Measurements from ENCODE around the gene LRRC56. TPM values are rescaled to one million over a fixed set of nuclear protein-coding genes. Genes with fewer than 3 reads are reported as not detected.

Gene LRRC56
- polyA plus RNA-seq, 1 experiment: 0.86 TPM

DNA sequence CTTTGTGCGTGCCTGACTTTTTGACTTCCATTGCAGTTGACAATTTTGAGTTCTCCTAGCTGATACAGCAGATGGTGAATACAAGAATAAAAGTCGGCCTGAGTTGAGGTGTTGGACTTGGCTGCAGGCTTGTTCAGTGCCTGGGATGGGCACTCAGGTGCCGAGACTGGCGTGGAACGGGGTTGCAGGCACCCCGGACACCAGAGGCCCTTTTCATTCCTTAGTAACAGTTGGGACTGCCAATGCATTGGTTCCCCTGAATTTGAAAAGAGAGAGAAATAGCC lies 40.2 kb downstream of the LRRC56 start:
- H3K9me3 ChIP-seq (ENCODE audit: control insufficient read depth, insufficient read depth, low read length): no peaks in the 10 kb centered on the region; the same call in 1 of the 2 replicates
- ChIA-PET CTCF (no interaction called here), POLR2A (interaction anchor here (1.1 to 1.6 kb wide), 2 partner anchors 9 to 10 kb away, joined by 3 read pairs; no protein-coding TSS in a partner anchor)
- peaks cover 8% of the 10 kb centered on the region for H3K27me3 ChIP-seq (ENCODE audit: control insufficient read depth, insufficient read depth, low read length)
- peak overlapping the region; percentile 91 for H3K4me3 ChIP-seq (ENCODE audit: low read depth, low read length)
- DNase-seq (ENCODE audit: low read depth, low spot score): no peak
- no peak overlapping the region for H3K27ac ChIP-seq (ENCODE audit: low read depth, low read length)
- TF ChIP-seq, protein P1, sequence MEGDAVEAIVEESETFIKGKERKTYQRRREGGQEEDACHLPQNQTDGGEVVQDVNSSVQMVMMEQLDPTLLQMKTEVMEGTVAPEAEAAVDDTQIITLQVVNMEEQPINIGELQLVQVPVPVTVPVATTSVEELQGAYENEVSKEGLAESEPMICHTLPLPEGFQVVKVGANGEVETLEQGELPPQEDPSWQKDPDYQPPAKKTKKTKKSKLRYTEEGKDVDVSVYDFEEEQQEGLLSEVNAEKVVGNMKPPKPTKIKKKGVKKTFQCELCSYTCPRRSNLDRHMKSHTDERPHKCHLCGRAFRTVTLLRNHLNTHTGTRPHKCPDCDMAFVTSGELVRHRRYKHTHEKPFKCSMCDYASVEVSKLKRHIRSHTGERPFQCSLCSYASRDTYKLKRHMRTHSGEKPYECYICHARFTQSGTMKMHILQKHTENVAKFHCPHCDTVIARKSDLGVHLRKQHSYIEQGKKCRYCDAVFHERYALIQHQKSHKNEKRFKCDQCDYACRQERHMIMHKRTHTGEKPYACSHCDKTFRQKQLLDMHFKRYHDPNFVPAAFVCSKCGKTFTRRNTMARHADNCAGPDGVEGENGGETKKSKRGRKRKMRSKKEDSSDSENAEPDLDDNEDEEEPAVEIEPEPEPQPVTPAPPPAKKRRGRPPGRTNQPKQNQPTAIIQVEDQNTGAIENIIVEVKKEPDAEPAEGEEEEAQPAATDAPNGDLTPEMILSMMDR (IDR thresholded peaks at IDR 0.05; ENCODE audit: low read depth, low read length): no peak

DNA sequence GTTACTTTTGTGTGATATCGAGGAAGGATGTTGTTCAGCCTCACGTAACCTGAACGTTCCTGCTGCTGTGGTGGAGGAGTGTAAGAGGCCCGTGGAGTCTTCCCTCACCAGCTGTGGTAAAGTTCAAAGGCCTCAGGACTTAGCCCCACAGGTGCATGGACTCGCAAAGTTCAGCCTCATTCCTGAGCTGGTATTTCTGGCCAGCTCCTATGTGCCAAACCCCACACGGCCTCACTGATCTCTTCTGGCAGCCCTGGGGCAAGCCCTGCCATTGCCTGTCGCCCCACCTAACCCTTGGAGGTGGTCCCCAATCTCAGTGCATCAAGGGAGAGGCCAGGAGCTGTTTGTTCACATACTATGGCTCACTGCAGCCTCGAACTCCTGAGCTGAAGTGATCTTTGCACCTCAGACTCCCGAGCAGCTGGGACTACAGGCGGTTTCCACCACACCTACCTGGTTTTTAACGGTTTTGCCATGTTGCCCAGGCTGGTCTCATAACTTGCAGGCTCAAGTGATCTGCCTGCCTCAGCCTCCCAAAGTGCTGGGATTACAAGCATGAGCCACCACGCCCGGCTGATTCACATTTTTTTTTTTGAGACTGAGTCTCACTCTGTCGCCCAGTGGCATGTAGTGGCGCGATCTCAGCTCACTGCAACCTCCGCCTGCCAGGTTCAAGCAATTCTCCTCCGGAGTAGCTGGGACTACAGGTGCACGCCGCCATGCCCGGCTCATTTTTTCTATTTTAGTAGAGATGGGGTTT lies 41.1 kb downstream of the LRRC56 start:
- ChIA-PET CTCF (no interaction called here), POLR2A (interaction anchor here (1.6 kb wide), 1 partner anchor 10 kb away, joined by 3 read pairs; no protein-coding TSS in a partner anchor)
- Histone ChIP-seq H3K27me3 (ENCODE audit: control insufficient read depth, insufficient read depth, low read length) (peaks cover 8% of the 10 kb centered on the region), H3K27ac (ENCODE audit: low read depth, low read length) (no peak overlapping the region), H3K4me3 (ENCODE audit: low read depth, low read length) (peak overlapping the region; percentile 91), H3K9me3 (ENCODE audit: control insufficient read depth, insufficient read depth, low read length) (no peaks in the 10 kb centered on the region; the same call in 1 of the 2 replicates)
- DNase-seq (ENCODE audit: low read depth, low spot score): no peak
- TF ChIP-seq, protein P1 (IDR thresholded peaks at IDR 0.05; ENCODE audit: low read depth, low read length): no peak

DNA sequence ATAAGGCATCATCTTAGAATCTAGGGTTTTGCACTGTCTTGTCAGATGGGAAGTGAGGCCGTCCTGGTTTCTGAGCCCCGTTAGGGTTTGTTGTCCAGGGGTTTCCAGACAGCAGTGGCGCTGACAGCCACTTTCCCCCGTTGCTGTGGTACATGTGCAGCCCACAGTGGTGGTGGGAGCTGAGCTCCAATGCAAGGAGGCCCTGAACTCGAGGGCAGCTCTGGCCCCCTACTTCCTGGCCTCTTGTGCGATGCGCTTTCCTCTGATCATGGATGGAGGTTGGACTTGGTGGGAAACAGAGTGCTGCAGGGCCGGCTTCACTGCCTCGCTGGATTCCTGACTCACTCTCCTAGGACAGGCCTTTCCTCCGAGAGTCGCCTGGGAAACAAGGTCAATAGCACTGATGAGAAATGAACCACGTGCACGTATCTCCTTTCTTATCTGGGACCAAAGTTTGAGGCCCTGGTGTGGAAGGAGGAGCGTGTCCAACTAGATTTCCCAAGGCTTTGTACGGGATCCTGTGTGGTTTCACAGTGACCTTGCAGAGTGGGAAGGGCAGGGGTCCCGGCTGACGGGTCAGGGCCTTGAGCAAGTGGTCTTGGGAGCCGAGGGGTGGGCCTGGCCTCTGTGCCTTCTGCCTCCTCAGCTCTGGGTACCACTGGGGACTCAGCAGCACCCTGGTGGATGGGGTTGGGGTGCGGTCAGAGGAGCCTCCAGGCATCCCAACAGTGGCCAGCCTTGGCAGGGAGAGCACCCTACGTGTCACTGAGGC lies 42.7 kb downstream of the LRRC56 start:
- TF ChIP-seq, protein P1 (IDR thresholded peaks at IDR 0.05; ENCODE audit: low read depth, low read length): no peak
- DNase-seq (ENCODE audit: low read depth, low spot score): no peak
- CTCF ChIA-PET: no interaction called here
- no peak overlapping the region for H3K27ac ChIP-seq (ENCODE audit: low read depth, low read length)
- H3K4me3 ChIP-seq (ENCODE audit: low read depth, low read length): no peak overlapping the region
- peaks cover 3% of the 10 kb centered on the region for H3K27me3 ChIP-seq (ENCODE audit: control insufficient read depth, insufficient read depth, low read length)
- no peaks in the 10 kb centered on the region; the same call in 1 of the 2 replicates for H3K9me3 ChIP-seq (ENCODE audit: control insufficient read depth, insufficient read depth, low read length)
- POLR2A ChIA-PET: no interaction called here

DNA sequence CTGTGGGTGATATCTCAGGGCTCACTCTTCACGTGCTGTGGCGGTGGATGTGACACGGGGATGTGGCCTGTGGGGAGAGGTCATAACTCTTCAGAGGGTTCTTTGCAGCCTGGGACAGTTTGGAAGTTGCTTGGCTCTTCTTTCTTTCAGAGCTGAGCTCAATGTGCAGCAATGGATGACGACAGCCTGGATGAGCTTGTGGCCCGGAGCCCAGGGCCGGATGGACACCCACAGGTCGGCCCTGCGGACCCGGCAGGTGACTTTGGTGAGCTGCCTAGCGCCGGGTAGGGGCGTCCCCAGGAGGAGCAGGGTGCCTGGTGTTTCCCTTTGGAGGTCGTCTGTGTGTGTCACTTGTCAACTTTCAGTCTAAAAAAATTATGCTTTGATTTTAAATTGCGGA lies 44.0 kb downstream of the LRRC56 start:
- Histone ChIP-seq H3K27me3 (ENCODE audit: control insufficient read depth, insufficient read depth, low read length) (no peaks in the 10 kb centered on the region), H3K9me3 (ENCODE audit: control insufficient read depth, insufficient read depth, low read length) (no peaks in the 10 kb centered on the region; the same call in 1 of the 2 replicates), H3K4me3 (ENCODE audit: low read depth, low read length) (no peak overlapping the region), H3K27ac (ENCODE audit: low read depth, low read length) (no peak overlapping the region)
- TF ChIP-seq, protein P1 (IDR thresholded peaks at IDR 0.05; ENCODE audit: low read depth, low read length): no peak
- POLR2A ChIA-PET: no interaction called here
- no peak for DNase-seq (ENCODE audit: low read depth, low spot score)
- CTCF ChIA-PET: no interaction called here

DNA sequence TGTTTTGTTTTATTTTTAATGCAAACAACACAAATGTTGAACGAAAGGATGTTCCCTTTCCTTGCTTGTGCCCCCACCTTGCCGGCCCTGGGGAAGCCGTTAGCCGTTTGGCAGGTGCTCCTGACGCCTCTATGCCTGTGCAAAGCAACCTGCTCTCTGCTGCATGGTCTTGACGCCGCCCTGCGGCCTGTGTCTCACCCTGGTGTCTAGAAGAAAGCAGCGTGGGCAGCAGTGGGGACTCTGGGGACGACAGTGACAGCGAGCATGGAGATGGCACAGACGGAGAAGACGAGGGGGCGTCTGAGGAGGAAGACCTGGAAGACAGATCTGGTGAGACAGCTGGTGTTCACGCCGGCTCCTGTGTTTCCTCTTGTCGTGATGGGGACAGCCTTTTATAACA lies 44.4 kb downstream of the LRRC56 start:
- TF ChIP-seq, protein P1 (IDR thresholded peaks at IDR 0.05; ENCODE audit: low read depth, low read length): no peak
- Histone ChIP-seq H3K27me3 (ENCODE audit: control insufficient read depth, insufficient read depth, low read length) (no peaks in the 10 kb centered on the region), H3K4me3 (ENCODE audit: low read depth, low read length) (no peak overlapping the region), H3K9me3 (ENCODE audit: control insufficient read depth, insufficient read depth, low read length) (no peaks in the 10 kb centered on the region; the same call in 1 of the 2 replicates), H3K27ac (ENCODE audit: low read depth, low read length) (no peak overlapping the region)
- no peak for DNase-seq (ENCODE audit: low read depth, low spot score)
- ChIA-PET CTCF (no interaction called here), POLR2A (no interaction called here)
